ENCODE data around the gene FAM222A.

FAM222A gene

DNA sequence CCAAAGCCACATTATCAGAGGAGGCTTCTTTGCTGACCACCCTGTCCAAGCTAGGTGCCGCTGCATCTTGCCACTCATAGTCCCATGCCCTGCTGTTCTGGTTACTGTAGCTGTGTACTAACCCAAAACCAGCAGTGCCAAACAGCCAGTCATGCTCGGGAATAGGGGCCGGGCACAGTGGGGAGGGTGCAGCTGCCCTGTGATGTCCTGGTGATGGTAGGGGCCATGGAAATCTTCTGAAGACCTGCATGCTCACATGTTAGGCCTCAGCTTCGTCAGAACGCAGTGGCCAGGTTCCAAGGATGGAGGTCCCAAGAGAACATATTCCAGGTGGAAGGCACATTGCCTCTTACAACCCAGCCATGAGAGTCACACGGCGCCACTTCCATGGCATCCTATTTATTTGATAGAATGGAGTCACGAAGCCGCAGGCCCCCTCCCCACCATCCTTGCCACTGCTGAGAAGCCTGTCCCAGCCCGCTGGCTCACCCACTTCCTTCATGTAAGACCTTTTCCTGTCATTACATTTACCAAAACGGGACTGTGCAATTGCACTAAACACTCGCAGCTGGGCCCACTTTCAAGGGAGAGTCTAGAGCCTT is 48.5 kb downstream of the FAM222A start:
- DNase-seq: no peak

DNA sequence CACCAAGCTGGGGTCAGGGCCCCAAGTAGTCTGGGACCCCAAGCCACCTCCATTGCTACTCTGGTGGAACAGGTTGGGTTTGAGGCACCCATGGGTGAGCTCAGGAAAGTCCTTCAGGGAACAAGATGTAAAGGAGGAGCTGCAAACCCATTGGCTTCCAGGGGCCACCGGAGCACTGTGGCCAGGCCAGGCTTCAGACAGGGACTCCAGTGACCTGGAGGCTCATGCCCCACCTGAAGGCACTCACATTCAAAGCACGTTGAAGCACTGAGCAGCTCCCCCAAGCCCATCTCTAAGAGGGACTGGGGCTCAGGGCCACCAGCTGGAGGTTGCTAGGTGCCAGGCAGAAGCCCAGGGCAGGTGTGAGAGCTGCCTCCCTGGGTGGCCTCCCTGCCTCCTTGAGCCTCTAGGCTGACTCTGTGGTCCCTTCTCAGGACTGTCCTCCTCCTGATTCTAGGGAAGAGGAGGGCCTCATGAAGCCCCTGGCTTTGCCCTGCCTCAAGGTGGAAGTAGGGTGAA is 49.1 kb downstream of the FAM222A start:
- no peak for DNase-seq

DNA sequence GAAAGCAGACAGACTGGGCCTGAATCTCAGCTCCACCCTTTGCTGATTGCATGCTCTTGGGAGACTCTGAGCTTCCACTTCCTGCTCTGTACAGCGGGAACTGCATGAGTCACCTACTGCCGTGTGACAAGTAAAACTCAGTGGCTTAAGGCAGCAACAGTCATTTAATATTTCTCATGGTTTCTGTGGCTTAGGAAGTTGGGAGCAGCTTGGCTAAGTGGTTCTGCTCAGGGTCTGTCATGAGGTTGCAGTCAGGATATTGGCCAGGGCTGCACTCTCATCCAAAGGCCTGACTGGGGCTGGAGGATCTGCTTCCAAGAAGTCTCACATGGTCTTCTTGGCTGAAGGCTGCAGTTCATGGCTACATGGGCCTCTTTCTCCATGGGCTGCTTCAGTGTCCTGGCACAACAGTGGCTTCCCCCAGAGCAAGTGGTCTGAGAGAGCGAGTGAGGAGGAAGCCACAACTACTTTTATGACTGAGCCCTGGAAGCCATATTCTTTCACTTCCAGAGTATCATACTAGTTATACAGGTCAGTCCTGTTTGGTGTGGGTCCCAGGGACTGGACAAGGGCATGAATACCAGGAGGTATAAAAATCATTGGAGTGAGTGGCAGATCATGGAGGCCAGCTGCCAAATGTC is 49.7 kb downstream of the FAM222A start:
- DNase-seq: no peak

DNA sequence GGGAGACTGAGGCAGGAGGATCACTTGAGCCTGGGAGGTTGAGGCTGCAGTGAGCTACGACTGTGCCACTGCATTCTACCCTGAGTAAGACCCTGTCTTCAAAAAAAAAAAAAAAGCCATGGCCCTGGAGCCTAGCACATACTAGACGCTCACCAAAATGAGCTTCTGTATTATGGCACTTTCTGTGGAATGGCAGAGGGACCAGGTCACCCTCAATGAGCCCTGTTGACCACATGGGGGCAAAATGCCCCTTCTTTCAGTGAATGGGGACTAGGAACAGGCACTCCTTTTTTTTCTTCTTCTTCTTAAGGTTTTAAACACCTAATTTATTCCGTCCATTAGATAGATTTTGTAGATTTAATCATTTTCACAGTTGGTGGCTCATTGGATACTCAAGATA is 50.5 kb downstream of the FAM222A start:
- no peak for DNase-seq

DNA sequence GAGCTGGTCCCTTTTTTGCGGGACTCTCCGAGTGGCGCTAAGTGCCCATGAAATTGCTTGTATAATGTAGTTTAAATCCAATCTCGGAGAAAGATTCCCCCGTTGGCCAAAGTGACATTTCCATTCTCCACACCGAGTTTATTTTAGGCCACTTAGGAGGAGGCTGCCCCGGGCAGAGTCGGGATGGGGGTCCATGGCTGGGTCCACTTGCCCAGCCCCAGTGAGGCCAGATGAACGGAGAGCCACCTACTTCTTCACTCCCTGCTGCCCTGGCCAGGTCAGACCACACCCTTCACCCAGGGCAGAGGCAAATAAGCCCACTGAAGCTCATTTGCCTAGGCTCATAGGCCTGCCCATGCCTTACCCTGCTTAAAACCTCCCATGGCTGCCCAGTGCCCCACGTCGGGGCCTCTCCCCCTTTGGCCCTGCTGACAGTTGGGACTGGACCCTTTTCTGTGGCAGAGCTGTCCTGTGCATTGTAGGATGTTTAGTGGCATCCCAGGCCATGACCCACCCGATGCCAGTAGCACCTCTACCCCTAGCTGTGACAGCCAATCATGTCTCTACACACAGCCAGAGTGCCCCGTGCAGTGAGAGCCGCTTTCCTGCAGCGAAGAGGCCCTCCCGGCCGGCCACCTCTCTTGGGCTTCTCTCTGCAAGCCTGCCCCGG is 51.3 kb downstream of the FAM222A start:
- DNase-seq: no peak

DNA sequence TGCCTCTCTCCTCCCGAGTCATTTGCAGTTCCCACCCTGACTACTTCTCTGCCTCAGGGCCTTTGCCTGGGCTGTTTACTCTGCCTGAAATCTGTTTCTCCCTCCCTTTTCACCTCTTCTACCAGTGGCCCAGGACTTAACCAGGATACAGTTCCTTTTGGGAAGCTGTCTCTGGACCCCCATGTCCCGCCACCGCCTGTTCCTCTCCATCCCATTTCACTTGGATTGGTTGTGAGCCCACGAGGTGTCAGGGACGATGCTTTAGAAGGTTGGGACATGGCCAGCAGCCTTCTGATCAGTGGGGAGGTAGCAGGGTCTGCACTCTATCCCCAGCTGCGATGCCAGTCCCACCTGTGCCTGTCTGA is 51.8 kb downstream of the FAM222A start:
- no peak for DNase-seq

DNA sequence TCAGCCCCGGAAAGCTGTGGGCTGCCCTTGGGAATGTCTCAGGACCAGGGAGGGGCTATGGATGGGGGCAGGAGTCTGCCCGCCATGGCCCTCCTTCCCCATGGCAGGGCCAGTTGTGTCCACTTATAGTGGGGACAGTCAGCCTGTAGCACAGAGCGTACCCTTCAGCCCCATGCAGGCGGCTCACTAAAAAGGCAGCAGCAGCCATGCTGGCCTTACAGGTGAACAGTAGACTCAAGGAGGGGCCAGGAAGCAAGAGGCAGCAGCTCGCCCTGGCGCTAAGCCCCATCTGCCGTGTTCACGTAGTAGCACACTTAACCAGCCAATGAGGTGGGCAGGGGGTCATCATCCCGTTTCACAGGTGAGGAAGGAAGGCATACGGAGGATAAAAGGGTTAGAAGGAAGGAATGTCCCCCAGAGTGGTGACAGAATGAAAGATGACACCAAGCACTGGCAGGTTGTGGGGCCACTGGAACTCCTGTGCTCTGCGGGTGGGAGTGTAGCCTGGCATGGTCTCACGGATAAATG is 52.7 kb downstream of the FAM222A start:
- DNase-seq: no peak

DNA sequence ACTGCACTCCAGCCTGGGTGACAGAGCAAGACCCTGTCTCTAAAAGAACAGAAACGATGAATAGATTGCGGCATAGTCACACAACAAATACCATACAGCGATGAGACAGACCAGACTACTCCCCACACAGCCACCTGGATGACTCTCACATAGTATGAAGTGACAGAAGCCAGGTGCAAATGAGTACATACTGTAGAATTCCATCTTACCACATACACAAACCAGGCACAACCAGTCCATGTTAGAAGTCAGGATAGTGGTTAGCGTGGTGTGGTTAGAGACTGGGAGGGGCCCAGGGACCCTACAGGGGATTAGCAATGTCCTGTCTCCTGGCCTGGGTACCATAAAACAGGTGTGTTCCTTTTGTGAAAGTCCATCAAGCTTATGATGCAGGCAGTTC is 53.8 kb downstream of the FAM222A start:
- DNase-seq: no peak

DNA sequence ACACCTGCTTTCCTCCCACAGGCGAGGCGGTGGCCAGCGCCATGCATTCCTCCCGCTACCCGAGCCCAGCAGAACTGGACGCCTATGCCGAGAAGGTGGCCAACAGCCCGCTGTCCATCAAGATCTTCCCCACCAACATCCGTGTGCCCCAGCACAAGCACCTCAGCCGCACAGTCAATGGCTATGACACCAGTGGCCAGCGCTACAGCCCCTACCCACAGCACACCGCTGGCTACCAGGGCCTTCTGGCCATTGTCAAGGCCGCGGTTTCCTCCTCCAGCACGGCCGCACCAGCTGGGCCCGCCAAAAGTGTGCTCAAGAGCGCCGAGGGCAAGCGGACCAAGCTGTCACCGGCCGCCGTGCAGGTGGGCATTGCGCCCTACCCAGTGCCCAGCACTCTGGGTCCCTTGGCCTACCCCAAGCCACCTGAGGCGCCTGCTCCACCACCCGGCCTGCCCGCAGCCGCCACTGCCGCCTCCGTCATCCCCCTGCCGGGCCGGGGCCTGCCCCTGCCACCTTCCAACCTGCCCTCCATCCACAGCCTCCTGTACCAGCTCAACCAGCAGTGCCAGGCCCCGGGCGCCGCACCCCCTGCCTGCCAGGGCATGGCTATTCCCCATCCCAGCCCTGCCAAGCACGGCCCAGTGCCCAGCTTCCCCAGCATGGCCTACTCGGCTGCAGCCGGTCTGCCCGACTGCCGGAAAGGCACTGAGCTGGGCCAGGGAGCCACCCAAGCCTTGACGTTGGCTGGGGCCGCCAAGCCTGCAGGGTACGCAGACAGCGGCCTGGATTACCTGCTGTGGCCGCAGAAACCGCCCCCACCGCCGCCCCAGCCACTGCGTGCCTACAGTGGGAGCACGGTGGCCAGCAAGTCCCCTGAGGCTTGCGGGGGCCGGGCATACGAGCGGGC is 54.6 kb downstream of the FAM222A start:
- DNase-seq: no peak

DNA sequence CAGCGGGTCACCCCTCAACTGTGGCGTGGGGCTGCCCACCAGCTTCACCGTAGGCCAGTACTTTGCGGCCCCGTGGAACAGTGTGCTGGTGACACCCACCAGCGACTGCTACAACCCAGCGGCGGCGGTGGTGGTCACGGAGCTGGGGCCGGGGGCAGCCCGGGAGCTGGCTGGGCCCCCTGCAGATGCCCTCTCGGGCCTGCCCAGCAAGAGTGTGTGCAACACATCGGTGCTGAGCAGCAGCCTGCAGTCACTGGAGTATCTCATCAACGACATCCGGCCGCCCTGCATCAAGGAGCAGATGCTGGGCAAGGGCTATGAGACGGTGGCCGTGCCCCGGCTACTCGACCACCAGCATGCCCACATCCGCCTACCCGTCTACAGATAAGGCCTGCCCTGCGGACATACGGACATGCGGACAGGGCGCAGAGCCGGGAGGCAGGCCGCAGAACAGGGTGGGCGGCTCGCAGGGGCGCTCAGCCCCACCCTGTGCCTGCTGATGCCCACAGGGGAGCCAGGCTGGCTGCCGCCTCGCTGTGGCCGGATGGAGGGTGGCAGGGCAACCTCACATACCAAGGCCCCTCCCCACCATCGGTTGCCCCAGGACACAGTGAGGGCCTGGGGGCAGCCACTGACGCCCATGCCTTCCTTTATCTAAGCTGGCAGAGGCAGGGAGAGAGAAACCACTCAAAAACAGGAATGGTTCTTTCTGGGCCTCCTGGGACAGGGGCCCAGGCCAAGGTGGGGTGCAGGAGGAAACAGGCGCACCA is 55.5 kb downstream of the FAM222A start:
- DNase-seq: no peak

DNA sequence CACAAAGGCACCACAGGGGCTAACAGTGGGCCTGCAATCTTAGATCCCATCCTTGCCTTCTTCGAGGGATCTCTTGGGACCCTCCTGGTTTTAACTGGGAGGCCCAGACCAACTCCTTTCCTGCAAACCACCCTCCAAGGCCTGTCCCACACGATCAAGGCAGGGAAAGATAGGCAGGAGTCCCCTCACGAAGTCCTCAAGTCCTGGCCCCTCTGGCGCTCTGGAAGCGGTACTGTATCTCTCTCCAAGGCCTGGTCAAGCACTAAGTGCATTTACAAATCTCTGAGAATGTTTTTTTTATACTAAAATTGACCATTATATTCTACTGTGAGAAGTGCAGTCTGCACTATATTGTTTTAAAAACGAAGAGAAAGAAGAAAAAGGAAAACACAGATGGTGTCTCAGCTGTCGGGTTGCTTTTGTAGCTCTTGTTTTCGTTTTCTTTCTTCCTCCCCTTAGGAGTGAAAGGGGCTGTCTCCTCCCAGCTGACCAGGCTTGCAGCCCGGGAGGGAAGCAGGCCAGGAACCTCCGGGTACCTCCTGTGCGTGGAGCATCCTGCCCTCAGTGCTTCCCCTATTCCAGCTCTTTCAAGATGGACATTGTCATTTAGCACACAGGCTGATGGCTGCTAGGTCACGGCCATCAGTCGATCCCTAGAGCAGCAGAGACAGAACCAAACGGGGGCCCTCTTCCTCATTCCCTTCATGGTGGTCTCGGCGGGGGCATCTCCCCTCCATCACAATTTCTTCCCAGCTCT is 56.7 kb downstream of the FAM222A start:
- DNase-seq: no peak

DNA sequence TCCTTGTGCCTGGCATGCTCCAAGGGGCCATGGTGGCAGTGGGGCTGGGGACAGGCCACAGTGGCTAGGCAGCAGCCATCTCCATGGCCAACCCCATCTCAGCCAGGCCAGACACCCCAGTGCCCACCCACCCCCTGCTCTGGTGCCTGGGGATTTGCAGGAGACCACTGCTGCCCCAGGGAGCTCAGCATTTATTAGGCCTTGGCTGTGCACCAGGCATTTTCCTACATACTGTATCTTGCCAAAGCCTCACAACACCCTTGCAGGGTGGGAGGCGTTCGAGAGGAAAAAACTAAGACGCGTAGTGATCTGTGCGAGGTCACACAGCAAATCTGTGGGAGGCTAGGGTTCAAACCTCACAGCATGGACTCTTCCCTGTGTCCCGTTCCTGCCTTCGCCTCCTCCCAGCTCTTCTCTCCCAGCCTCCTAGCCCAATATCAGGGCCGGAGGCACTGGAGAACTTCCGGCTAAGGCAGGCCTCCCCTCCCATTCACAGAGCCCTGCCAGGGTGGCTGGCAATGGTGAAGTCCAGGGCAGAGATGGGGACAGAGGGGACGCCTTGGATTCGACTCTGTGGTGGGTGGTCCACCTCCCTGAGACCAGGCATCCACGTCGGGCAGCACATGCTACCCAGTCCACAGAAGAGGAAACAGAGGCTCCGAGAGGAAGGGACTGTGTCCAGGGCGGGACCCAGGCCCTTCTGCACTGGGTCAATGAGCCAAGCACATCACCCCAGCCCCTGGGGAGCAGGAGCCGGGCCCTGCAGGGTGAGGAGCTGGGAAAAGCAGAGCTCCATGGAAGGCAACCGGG is 57.4 kb downstream of the FAM222A start:
- no peak for DNase-seq

DNA sequence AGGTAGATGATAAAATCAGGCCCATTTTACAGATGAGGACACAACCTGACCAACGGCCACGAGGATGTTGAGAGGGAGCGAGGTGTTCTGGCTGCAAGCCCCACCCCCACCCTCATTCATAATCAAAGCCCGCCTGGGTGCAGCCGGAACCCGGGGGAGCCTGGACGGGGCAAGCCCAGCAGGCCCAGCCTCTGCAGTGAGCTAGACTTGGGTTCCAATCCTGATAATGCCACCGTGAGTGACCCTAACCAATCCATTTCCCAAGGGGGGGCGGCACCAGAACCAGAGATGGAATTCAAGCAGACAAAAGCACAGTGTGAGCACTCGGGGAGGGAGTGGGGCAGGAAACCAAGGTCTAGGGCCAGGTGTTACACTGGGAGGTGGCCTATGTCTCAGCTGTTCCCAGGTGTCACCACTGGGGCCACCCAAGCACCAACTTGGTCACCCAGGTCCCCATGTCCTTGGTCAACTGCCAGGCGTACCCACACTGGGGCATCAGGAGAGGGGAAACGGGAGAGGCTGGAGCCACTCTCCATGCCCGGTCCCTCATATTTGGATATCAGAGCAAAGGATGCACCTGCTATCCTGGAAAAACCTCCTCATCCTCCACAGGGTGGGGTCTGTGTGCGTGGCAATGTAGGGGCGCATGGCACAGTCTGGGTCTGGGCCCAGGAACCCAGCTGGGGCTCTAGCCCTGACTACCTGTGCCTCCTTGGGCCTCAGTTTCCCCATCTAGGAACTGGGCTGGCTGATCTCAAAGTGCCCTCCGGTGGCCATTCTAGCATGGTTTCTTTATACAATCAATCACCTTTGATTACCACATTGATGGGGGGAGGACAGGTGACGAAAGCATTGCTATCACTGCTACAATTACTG is 58.4 kb downstream of the FAM222A start:
- DNase-seq: no peak

DNA sequence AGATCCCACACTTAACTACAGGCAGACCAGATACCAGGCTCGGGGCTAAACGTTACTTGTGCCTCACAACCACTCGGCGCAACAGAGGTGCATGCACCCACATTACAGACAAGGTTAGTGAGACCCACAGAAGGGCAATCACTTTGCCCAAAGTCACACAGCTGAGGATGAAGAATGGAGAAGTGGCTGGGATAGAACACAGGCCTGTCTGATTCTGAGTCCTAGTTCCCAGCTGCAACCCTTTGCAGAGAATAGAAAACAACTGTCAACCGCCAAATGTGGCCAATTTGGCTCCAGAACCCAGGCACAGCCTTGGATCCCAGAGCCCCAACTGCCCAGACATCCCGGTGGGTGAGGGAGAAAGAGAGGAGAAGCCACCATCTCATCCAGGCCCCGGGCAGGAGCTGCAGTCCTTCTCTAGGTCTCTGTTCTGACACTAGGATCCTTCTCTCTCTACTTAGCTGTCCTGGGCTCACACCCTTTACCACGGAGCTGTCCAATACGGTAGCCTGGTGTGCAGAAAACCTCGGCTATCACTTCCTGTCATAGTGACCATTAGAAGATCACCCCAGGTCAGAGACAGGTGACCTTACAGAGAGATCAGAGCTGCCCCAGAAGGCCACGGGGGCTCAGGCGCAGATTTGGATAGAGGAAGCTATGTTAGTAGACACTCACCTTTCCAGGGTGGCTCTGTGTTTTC is 59.1 kb downstream of the FAM222A start:
- DNase-seq: no peak

DNA sequence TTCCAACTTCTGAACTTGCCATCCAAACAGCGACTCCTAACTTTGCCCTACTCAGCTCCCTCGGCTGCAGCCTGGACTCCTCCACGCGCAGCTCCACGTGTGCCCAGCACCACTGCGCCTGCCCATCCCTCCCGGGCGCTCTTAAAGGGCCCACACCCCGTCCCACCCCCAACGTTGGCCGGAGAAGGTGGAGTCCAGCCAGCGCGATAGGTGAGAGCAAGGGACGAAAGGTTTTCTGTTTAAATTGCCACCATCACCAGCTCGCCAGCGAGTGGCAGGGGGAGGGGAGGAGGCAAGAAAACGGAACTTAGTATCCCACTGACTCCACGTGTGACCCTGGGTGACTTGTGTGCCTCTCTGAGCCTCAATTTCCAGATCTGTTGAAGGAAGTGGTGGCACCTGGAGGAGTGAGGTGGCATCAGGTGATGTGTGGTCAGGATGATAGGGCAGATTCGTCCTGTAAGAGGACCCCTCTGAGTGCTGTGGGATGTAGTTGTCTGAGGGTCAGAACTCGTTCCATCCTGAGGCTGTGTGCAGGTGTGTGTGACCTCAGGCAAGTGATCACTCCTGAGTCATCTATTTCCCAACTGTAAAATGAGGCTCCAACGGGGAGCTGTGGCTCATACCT is 59.9 kb downstream of the FAM222A start:
- no peak for DNase-seq

DNA sequence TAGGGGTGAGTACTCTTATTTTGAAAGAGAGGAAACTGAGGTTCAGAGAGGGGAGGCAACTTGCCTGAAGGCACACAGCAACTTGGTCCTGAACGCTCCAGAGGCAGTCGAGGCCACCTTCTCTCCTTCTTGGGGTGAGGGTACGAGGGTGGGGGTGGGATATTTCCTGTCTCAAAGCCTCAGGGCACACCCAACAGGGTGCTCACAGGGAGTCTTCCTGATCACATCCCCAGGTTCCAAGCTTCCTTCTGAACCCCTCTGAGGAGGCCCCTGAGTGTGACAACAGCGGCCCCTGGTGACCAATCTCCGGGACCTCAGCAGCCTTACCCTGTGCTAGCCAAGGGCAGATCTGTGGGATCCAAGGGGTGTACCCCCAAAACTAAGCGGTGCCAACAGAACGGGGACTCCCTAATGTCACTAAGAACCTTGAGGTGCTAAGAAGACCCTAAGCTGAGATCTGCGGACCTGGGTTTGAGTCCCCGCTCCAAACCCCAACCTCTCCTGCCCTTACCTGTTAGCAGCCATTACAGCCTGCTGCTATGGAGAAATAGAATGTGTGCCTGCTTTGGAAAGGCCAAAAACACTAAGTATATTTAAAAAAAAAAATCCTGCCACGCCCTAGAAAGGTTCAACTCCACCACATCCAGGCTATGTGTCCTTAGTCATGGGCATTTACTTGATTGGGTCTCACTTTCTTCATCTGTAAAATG is 61.7 kb downstream of the FAM222A start:
- DNase-seq: peak; percentile 25 to 35

DNA sequence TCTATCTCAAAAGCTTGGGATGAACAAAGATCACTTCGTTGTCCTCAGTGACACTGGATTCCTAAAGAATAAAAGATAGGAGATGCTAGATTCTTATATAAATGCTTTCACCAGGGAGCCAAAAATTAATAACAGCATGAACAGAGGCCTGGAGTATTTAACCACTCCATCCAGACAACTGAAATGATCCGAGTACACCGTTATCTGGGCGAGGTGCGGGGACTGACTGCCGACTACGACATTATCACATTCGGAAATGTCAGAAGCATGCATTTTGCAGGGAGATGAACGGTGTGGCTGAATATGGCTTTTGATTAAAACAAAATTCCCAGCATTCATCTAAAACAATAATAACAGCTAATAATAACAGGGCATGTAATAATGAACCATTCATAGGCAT is 63.0 kb downstream of the FAM222A start:
- DNase-seq: no peak

DNA sequence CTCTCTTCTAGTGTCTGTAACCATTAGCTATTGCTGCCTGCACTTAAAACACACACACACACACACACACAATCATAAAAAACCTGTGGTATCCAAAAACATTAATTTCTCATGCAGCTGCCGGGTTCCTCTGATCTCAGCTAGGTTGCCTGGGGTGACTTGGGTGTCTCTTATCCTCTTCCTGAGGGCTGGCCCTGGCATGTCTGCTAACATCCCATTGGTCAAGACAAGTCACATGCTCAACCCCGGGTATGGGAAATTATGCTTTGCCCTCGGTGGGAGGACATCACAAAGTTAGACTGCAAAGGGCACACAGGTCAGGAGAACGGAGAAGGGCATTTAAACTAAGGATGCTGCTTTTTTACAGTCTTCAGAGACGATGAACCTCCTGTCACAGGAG is 63.9 kb downstream of the FAM222A start:
- DNase-seq: no peak

Measured in NCI-H1930 (cell line).